WTC11 (cell line): ENCODE results near the gene PLA2G4A. TPM values are rescaled to one million over a fixed set of nuclear protein-coding genes. Genes with fewer than 3 reads are reported as not detected.

Experiments
- ATAC-seq: fragments of 200-7000 bp; cut with Tn5 transposase; 2 replicates; pipeline ENCODE4 v1.10.0; 2021; ENCODE audit warnings: mild to moderate bottlenecking, moderate library complexity
- CTCF ChIA-PET: fragments of 300-600 bp; sonication (Branson Sonifier 250); formaldehyde crosslinking; loops from one replicate; lab custom pipeline; 2021; ENCODE audit warnings: antibody characterized with exemption; lab: Charles Lee
- POLR2A ChIA-PET: fragments of 350-600 bp; sonication (Branson Sonifier 250); formaldehyde crosslinking; loops from one replicate; lab custom pipeline; 2021; ENCODE audit warnings: antibody characterized with exemption; lab: Charles Lee
- DNase-seq: peaks from one replicate; pipeline ENCODE4 v3.0.0; 2021; ENCODE audit warnings: low spot score
- H3K27ac Mint-ChIP-seq: 2 replicates; pipeline ENCODE4 v1.8.0; 2021; ENCODE audit warnings: mixed read lengths
- H3K27me3 Mint-ChIP-seq: 2 replicates; pipeline ENCODE4 v1.8.0; 2021; ENCODE audit warnings: low read depth, mild to moderate bottlenecking, moderate library complexity, mixed read lengths
- H3K36me3 Mint-ChIP-seq: 2 replicates; pipeline ENCODE4 v1.8.0; 2021; ENCODE audit warnings: mixed read lengths
- H3K4me1 Mint-ChIP-seq: 2 replicates; pipeline ENCODE4 v1.8.0; 2022; ENCODE audit warnings: mixed read lengths
- H3K4me3 Mint-ChIP-seq: 2 replicates; pipeline ENCODE4 v1.8.0; 2021; ENCODE audit warnings: mild to moderate bottlenecking, moderate library complexity, mixed read lengths
- H3K9me3 Mint-ChIP-seq: 2 replicates; pipeline ENCODE4 v1.8.0; 2021; ENCODE audit warnings: mixed read lengths
- ATF3 ChIP-seq: sonication (generic); formaldehyde crosslinking; conservative IDR thresholded peaks from 2 replicates; pipeline ENCODE4 v1.8.1; 2022; ENCODE audit warnings: mild to moderate bottlenecking, missing genetic modification reagents
- ATF6 ChIP-seq: sonication (generic); formaldehyde crosslinking; IDR thresholded peaks from 2 replicates; pipeline ENCODE4 v1.8.1; 2023; ENCODE audit warnings: mild to moderate bottlenecking, missing genetic modification reagents
- E2F4 ChIP-seq: sonication (generic); formaldehyde crosslinking; IDR thresholded peaks from 2 replicates; pipeline ENCODE4 v1.8.1; 2022; ENCODE audit warnings: low read depth, mild to moderate bottlenecking, moderate library complexity, missing genetic modification reagents, borderline replicate concordance
- EMX1 ChIP-seq: fragments of 250-450 bp; sonication (Bioruptor Pico); IDR thresholded peaks from 2 replicates; pipeline ENCODE4 v1.8.0; 2021; ENCODE audit warnings: mild to moderate bottlenecking
- FOXK1 ChIP-seq: sonication (generic); formaldehyde crosslinking; IDR thresholded peaks from 2 replicates; pipeline ENCODE4 v1.8.0; 2022; ENCODE audit warnings: mild to moderate bottlenecking, moderate library complexity, missing genetic modification reagents
- HMGA2 ChIP-seq: fragments of 250-450 bp; sonication (Bioruptor Pico); IDR thresholded peaks from 2 replicates; pipeline ENCODE4 v1.4.0; 2021; ENCODE audit warnings: mild to moderate bottlenecking, moderate library complexity
- JAZF1 ChIP-seq: fragments of 250-450 bp; sonication (Bioruptor Pico); IDR thresholded peaks from 2 replicates; pipeline ENCODE4 v1.9.0; 2021; ENCODE audit warnings: moderate library complexity, mild to moderate bottlenecking, inconsistent platforms
- KAT7 ChIP-seq: sonication (generic); formaldehyde crosslinking; IDR thresholded peaks from 2 replicates; pipeline ENCODE4 v1.8.1; 2023; ENCODE audit warnings: missing genetic modification reagents, mild to moderate bottlenecking, borderline replicate concordance
- NR1H2 ChIP-seq: sonication (generic); formaldehyde crosslinking; IDR thresholded peaks from 2 replicates; pipeline ENCODE4 v1.9.0; 2021; ENCODE audit warnings: mild to moderate bottlenecking, moderate library complexity, missing genetic modification reagents
- PRRX2 ChIP-seq: fragments of 250-450 bp; sonication (Bioruptor Pico); IDR thresholded peaks from 2 replicates; pipeline ENCODE4 v1.8.0; 2021; ENCODE audit warnings: mild to moderate bottlenecking
- TCF7 ChIP-seq: sonication (generic); formaldehyde crosslinking; IDR thresholded peaks from 2 replicates; pipeline ENCODE4 v1.8.0; 2022; ENCODE audit warnings: mild to moderate bottlenecking, low read depth, missing genetic modification reagents, moderate library complexity
- TP53 ChIP-seq: sonication (generic); formaldehyde crosslinking; IDR thresholded peaks from 2 replicates; pipeline ENCODE4 v1.8.1; 2023; ENCODE audit warnings: mild to moderate bottlenecking, missing genetic modification reagents
- ZBTB21 ChIP-seq: sonication (generic); formaldehyde crosslinking; IDR thresholded peaks from 2 replicates; pipeline ENCODE4 v1.8.1; 2023; ENCODE audit warnings: mild to moderate bottlenecking, missing genetic modification reagents, borderline replicate concordance
- ZNF138 ChIP-seq: sonication (generic); formaldehyde crosslinking; conservative IDR thresholded peaks from 2 replicates; pipeline ENCODE4 v1.8.1; 2022; ENCODE audit warnings: mild to moderate bottlenecking, moderate library complexity, missing genetic modification reagents
- ZNF396 ChIP-seq: fragments of 250-450 bp; sonication (Bioruptor Pico); IDR thresholded peaks from 2 replicates; pipeline ENCODE4 v1.8.0; 2021; ENCODE audit warnings: mild to moderate bottlenecking, moderate library complexity, borderline replicate concordance
- ZNF425 ChIP-seq: fragments of 250-450 bp; sonication (Bioruptor Pico); conservative IDR thresholded peaks from 2 replicates; pipeline ENCODE4 v1.9.0; 2021; ENCODE audit warnings: mild to moderate bottlenecking
- ZNF512 ChIP-seq: sonication (generic); formaldehyde crosslinking; IDR thresholded peaks from 2 replicates; pipeline ENCODE4 v1.8.1; 2022; ENCODE audit warnings: missing genetic modification reagents, borderline replicate concordance
- ZNF671 ChIP-seq: fragments of 250-450 bp; sonication (Bioruptor Pico); IDR thresholded peaks from 2 replicates; pipeline ENCODE4 v1.8.0; 2021; ENCODE audit warnings: mild to moderate bottlenecking
- total RNA-seq: library from RNA; stranded (reverse); gene quantifications from 3 replicates; pipeline ENCODE4 v1.2.3, GENCODE V29; 2021
- TF ChIP-seq, protein P1 (sequence below): sonication (generic); formaldehyde crosslinking; IDR thresholded peaks from 2 replicates; pipeline ENCODE4 v1.8.0; 2023; ENCODE audit warnings: mild to moderate bottlenecking, missing genetic modification reagents
- TF ChIP-seq, protein P2 (sequence below): sonication (generic); formaldehyde crosslinking; IDR thresholded peaks from 2 replicates; pipeline ENCODE4 v1.8.1; 2022; ENCODE audit warnings: low read depth, missing genetic modification reagents, borderline replicate concordance
- TF ChIP-seq, protein P3 (sequence below): sonication (generic); formaldehyde crosslinking; IDR thresholded peaks from 2 replicates; pipeline ENCODE4 v1.8.0; 2022; ENCODE audit warnings: mild to moderate bottlenecking, missing genetic modification reagents
- TF ChIP-seq, protein P4 (sequence below): fragments of 250-450 bp; sonication (Bioruptor Pico); IDR thresholded peaks from 2 replicates; pipeline ENCODE4 v2.1.2; 2022; ENCODE audit warnings: mild to moderate bottlenecking, moderate library complexity

PLA2G4A gene
- total RNA-seq, 1 experiment from 2014 or later = 1.3 TPM

DNA sequence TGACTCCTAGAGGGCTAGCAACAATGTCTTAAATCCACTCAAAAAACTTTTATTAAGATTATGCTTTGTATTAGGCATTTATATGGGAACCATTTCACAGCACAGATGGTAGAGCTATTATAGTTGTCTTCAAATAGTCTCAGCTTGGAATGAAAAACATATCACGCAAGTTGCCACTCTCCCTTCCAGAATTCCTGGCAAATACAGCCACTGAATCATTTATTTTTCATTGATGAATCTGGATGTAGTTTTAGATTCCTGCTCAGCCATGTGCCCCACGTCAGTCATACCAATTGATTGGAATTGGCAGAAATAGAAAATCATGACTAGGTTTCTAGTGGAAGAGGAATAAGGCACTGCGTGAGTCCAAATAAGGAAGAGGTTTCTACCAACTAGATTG is 165.2 kb downstream of the PLA2G4A start (continued):
- TF ChIP-seq ZNF425 (CRISPR knock-in tag) (no peak), KAT7 (no peak), TCF7 (CRISPR knock-in tag) (no peak), ZNF512 (CRISPR knock-in tag) (no peak), JAZF1 (CRISPR knock-in tag) (no peak), ZNF396 (CRISPR knock-in tag) (no peak), EMX1 (CRISPR knock-in tag) (no peak), HMGA2 (CRISPR knock-in tag) (no peak), ATF6 (CRISPR knock-in tag) (no peak), PRRX2 (CRISPR knock-in tag) (no peak)
- TF ChIP-seq, protein P1, sequence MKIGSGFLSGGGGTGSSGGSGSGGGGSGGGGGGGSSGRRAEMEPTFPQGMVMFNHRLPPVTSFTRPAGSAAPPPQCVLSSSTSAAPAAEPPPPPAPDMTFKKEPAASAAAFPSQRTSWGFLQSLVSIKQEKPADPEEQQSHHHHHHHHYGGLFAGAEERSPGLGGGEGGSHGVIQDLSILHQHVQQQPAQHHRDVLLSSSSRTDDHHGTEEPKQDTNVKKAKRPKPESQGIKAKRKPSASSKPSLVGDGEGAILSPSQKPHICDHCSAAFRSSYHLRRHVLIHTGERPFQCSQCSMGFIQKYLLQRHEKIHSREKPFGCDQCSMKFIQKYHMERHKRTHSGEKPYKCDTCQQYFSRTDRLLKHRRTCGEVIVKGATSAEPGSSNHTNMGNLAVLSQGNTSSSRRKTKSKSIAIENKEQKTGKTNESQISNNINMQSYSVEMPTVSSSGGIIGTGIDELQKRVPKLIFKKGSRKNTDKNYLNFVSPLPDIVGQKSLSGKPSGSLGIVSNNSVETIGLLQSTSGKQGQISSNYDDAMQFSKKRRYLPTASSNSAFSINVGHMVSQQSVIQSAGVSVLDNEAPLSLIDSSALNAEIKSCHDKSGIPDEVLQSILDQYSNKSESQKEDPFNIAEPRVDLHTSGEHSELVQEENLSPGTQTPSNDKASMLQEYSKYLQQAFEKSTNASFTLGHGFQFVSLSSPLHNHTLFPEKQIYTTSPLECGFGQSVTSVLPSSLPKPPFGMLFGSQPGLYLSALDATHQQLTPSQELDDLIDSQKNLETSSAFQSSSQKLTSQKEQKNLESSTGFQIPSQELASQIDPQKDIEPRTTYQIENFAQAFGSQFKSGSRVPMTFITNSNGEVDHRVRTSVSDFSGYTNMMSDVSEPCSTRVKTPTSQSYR (CRISPR knock-in tag) = no peak
- TF ChIP-seq, protein P2, sequence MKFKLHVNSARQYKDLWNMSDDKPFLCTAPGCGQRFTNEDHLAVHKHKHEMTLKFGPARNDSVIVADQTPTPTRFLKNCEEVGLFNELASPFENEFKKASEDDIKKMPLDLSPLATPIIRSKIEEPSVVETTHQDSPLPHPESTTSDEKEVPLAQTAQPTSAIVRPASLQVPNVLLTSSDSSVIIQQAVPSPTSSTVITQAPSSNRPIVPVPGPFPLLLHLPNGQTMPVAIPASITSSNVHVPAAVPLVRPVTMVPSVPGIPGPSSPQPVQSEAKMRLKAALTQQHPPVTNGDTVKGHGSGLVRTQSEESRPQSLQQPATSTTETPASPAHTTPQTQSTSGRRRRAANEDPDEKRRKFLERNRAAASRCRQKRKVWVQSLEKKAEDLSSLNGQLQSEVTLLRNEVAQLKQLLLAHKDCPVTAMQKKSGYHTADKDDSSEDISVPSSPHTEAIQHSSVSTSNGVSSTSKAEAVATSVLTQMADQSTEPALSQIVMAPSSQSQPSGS (CRISPR knock-in tag) = no peak

DNA sequence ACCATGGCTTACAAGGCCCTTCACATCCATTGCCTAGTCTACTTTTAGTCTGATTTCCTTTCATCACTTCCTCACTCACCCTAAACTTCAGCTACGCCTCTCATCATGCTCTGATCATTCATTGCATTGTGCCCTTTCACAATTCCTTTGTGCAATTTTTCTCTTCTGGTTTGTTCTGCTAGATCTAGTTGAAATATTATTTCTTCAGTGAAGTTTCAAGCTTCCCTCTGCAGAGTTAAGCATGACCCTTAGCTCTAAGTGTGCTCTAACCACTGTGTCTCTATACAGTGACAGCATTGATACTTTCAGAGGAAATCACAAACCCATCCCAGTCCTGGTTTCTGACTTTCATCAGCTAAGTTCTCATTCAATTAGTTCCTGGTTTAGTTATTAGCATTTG is 166.1 kb downstream of the PLA2G4A start:
- CTCF ChIA-PET = no interaction called here
- Mint-ChIP-seq H3K36me3 (no peaks in the 10 kb centered on the region), H3K9me3 (no peaks in the 10 kb centered on the region)
- TF ChIP-seq ZBTB21 (no peak), ATF3 (CRISPR knock-in tag) (no peak), ZNF138 (CRISPR knock-in tag) (no peak), TP53 (no peak), ZNF671 (CRISPR knock-in tag) (no peak), NR1H2 (CRISPR knock-in tag) (no peak), FOXK1 (CRISPR knock-in tag) (no peak), E2F4 (CRISPR knock-in tag) (no peak)
- TF ChIP-seq, protein P3, sequence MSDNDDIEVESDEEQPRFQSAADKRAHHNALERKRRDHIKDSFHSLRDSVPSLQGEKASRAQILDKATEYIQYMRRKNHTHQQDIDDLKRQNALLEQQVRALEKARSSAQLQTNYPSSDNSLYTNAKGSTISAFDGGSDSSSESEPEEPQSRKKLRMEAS = no peak
- TF ChIP-seq, protein P2 (CRISPR knock-in tag) = no peak
- TF ChIP-seq, protein P4, sequence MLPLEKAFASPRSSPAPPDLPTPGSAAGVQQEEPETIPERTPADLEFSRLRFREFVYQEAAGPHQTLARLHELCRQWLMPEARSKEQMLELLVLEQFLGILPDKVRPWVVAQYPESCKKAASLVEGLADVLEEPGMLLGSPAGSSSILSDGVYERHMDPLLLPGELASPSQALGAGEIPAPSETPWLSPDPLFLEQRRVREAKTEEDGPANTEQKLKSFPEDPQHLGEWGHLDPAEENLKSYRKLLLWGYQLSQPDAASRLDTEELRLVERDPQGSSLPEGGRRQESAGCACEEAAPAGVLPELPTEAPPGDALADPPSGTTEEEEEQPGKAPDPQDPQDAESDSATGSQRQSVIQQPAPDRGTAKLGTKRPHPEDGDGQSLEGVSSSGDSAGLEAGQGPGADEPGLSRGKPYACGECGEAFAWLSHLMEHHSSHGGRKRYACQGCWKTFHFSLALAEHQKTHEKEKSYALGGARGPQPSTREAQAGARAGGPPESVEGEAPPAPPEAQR (CRISPR knock-in tag) = no peak

More for the DNA sequence above, 166.1 kb downstream of the PLA2G4A start:
- Mint-ChIP-seq H3K4me3 (no peak overlapping the region), H3K4me1 (peaks cover 7% of the 10 kb centered on the region), H3K27me3 (no peaks in the 10 kb centered on the region), H3K27ac (no peak overlapping the region)
- POLR2A ChIA-PET = no interaction called here
- ATAC-seq = no peak
- DNase-seq = no peak
